SH-SY5Y (cell line): ENCODE measurements around the gene ULBP2.

Experiments used
- GATA2 ChIP-seq: IDR thresholded peaks from 2 replicates; pipeline ENCODE4 v1.6.1; 2011; ENCODE audit warnings: mild to moderate bottlenecking, low read depth, low read length
- GATA3 ChIP-seq: IDR thresholded peaks from 2 replicates; pipeline ENCODE4 v1.6.1; 2011; ENCODE audit warnings: low read depth, mild to moderate bottlenecking, low read length, moderate library complexity

ULBP2 gene

DNA sequence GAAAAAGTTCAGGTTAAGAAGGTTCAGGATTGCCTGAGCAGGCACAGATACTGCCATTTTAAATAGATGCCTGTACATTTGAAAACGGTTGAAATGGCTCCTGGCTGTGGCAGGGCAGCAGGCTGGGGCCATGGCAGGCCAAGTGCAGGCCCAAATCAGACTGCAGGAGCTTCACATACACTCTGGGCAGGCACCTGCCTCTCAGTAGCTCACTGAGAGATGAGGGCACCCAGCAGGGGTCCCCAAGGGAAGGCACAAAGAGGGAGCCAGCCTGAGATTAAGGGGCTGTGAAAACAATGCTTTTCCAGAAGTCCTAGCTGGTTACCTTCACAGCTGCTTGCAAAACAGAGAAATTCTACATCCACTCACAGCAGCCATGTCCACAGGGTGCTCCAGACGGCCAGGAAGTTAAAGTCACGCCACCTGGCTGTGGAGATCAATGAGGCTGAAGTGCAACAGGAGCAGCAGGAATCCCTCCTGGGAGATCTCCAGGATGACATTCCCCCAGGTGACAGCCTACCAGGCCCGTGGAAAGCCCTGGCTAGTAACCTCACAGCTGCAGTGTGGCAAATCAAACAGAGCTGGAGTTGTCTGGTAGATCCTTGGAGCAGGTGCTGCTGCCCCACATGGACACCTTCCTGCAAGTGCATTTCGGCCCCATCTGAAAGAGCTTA, 37.7 kb upstream of the ULBP2 start:
- TF ChIP-seq GATA2 (no peak), GATA3 (no peak)

GRCh38 chr6:149904661-149905370, 37.0 kb upstream of the ULBP2 start:
- TF ChIP-seq GATA2, result no peak
- no peak for TF ChIP-seq GATA3

DNA sequence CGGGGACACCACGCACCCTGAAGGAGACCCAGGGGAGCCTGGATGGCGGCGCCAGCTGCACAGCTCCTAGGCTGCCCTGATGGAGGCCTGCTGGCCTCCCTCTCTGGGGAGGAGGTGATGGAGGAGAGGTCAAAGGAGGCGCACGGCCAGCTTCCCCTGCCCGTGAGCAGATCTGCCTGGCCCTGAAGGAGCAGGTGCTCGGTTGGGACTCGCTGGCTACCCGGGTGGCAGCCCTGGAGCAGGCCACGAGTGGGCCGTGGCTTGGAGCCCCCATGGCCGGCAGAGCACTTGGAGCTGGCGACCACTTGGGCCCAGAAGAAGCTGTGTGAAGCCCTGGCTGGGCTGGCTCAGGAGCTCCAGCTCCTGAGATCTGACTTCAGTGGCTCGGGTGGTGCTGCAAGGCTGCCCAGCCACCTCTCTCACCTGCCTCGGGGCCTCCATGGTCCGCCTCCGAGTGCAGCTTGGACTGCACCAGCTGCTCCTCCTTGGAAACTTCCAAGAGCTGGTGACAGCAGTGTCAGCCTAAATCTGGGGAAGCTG, 36.4 kb upstream of the ULBP2 start:
- TF ChIP-seq GATA2, result no peak

- TF ChIP-seq GATA2, result no peak
- no peak for TF ChIP-seq GATA3
These were observed 35.9 kb upstream of the ULBP2 start for GRCh38 chr6:149905911-149906371.

- TF ChIP-seq GATA2 (no peak), GATA3 (no peak)
These were observed 35.4 kb upstream of the ULBP2 start for GRCh38 chr6:149906405-149906804.

DNA sequence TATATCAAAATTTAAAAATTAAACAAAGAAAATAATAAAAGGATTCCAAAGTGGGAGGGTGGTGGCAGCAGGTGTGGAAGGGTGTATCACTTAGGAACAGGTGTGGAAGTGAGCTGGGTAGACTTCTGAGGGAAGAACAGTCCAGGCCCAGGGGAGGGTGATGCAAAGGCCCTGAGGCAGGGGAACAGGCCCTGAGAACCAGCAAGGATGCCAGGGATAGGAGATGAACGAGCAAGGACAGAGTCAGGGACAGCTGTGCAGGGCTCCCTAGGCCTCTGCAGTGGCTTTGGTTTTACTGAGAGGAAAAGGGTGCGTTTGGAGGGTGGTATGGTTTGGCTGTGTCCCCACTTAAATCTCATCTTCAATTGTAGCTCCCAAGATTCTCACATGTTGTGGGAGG, 34.5 kb upstream of the ULBP2 start:
- TF ChIP-seq GATA2 (no peak), GATA3 (no peak)

DNA sequence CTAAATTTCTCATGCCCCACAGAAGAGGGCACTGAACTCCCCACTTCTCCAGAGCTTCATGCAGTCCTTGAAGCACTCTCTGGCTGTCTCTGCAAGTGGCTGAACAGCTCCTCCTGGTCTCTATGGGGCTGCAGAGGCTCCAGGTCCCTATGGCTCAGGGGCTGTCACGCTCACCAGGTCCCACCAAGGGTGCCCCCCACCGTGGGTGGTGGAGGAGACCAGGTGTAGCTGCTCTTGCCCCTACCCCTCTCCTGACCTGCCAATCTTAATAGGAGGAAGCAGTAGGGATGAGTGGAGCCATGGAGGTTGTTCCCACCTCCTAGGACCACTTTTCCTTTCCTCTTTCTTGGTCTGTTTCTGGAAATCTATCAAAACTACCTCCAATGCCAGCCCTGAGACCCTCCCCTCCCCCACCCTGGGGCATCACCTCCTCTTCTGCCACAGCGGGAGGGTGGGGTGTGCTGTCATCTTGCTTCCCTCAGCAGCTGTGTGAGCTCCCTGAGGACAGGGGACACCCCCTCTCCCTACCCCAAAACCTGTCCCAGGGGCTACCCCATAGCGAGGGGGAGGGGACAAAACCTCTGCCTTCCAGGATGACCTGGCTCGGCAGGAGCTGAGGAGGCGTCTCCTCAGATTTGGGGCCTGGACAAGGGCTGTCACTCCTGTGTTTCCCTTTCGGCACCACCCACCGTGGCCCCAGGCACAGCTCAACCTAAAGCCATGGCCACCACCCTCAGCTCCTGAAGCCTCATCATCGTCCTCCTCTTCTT, 31.9 kb upstream of the ULBP2 start:
- TF ChIP-seq GATA3, result no peak
- no peak for TF ChIP-seq GATA2

- TF ChIP-seq GATA2 (no peak), GATA3 (no peak)
These were observed 31.1 kb upstream of the ULBP2 start for GRCh38 chr6:149910721-149911151.

- TF ChIP-seq GATA3 (no peak), GATA2 (no peak)
These were observed 28.7 kb upstream of the ULBP2 start for GRCh38 chr6:149913085-149913484.

DNA sequence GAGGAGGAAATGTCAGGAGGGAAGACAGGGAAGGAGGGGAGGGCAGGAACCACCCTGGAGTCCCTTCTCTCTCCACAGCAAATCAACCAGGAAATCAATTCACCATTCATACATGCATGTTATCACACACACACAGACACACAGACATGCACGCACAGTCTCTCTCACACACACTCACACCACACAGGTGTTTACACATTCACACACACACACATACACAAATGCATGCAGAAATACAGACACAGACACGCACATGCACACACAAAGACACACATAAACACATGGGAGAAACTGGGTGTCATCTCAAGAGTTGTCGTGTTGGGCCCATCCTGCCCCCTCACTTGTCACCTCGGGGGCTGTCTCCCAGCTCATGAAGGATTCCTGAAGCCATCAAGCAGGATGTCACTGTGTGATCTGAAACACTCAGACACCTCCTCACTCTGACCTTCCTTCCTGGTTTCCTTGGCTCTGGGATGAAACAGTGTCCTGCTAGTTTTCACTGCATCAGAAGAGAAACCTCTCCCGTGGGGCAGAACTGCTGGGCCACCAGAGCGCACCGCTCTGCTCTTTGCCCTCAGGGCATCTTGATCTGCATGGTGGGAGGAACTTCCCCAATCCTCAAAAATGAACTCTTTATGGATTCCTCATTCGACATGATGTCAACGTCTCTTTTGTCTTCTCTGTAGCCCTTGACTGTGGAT, 28.1 kb upstream of the ULBP2 start:
- TF ChIP-seq GATA3 (no peak), GATA2 (no peak)

DNA sequence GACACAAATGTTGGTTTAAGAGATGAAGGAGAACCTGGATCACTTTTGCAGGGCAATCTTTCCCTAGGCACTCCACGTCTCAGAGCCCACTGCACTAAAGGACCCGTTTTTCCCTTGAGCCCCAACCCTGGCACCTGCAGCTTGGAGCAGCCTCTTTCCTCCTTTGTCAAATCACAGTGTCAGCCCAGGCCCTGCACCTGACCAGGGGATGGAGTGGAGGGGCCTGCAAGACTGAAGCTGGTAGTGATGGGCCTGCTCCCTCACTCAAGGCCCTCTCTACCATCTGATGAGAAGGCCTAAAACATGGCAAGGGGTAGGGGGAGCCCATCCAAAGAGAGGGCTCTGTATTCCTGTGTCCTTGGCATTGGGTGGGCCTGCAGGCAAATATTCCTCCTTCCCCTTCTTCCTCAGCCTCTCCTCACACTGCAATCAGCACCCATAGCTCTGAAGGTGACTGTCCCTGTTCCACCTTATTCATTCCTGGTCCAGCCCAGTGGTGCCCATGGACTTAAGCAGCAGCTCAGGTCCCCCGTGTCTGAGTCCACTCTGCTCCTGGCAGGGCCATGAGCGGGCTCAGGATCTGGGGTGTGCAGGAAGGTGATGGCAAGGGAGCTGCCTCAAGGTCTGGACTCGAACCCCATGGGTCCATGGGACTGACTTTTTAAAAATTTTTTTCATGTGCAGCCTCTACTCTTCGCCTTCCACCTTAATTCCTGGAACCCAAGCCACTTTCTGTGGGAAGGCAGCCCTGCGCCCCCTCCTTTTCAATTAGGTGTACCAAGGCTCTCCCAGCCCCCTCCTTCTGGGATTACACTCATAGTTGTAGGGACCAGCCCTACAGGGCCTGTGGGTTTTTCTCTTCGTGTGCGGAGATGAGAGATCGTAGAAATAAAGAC, 25.6 kb upstream of the ULBP2 start:
- TF ChIP-seq GATA3 (no peak), GATA2 (no peak)

- TF ChIP-seq GATA2 (no peak), GATA3 (no peak)
These were observed 24.1 kb upstream of the ULBP2 start for GRCh38 chr6:149917679-149918078.
